ENCODE results near the gene SLC35F1.

- TF ChIP-seq EZH2 (IDR thresholded peaks at IDR 0.05; ENCODE audit: borderline replicate concordance, low read depth, low read length): no peak
- no peak for TF ChIP-seq HNRNPH1 (optimal IDR thresholded peaks at IDR 0.05; ENCODE audit: low read depth, low read length)
- TF ChIP-seq SRSF9 (IDR thresholded peaks at IDR 0.05; ENCODE audit: borderline replicate concordance, low read depth, low read length): no peak
- no peak for TF ChIP-seq CHD4 (IDR thresholded peaks at IDR 0.05; ENCODE audit: insufficient read depth, insufficient replicate concordance, low read depth, low read length, poor library complexity, severe bottlenecking)
- TF ChIP-seq ZFP36 (IDR thresholded peaks at IDR 0.05; ENCODE audit: low read depth, low read length, partially characterized antibody): no peak
- TF ChIP-seq CTCF (IDR thresholded peaks at IDR 0.05 in 2 of 3, conservative IDR thresholded peaks at IDR 0.05 in 1 of 3; ENCODE audit: insufficient read depth in 2 of 3, low read depth in 1 of 3, low read length in 3 of 3): no peak
- no peak for TF ChIP-seq TAF1 (IDR thresholded peaks at IDR 0.05; ENCODE audit: control insufficient read depth, extremely low read depth, insufficient read depth, low read length, severe bottlenecking)
- TF ChIP-seq E2F4 (CRISPR knock-in tag; IDR thresholded peaks at IDR 0.05; ENCODE audit: low read depth): no peak
- TF ChIP-seq FOSL1 (tag; conservative IDR thresholded peaks at IDR 0.05): no peak
- no peak for TF ChIP-seq SAP30 (IDR thresholded peaks at IDR 0.05; ENCODE audit: borderline replicate concordance, insufficient read depth, low read depth, low read length, poor library complexity, severe bottlenecking)
Observed at GRCh38 chr6:118281291-118281690, 374.2 kb downstream of the SLC35F1 start.
